Stomach smooth muscle (tissue), 2 donors: ENCODE data around the gene KAT6B.

Source experiments
- H3K27ac ChIP-seq: one replicate; pipeline ENCODE4 v1.7.0; 2013; ENCODE audit warnings: mild to moderate bottlenecking, low read length, inconsistent platforms
- H3K27me3 ChIP-seq, 2 donors: one replicate each; pipeline ENCODE4 v1.7.0; 2013; ENCODE audit warnings: low read length in 2 of 2; ENCODE audit not compliant: insufficient read depth in 2 of 2, control insufficient read depth in 1 of 2
- H3K36me3 ChIP-seq, 2 donors: one replicate each; pipeline ENCODE4 v1.7.0; 2013; ENCODE audit warnings: low read length in 2 of 2; ENCODE audit not compliant: control insufficient read depth in 2 of 2, insufficient read depth in 2 of 2
- H3K4me1 ChIP-seq: one replicate; pipeline ENCODE4 v1.7.0; 2013; ENCODE audit warnings: low read length; ENCODE audit not compliant: control insufficient read depth, insufficient read depth
- H3K4me3 ChIP-seq, 2 donors: one replicate each; pipeline ENCODE4 v1.7.0; 2013; ENCODE audit warnings: low read length in 2 of 2
- H3K9ac ChIP-seq, 2 donors: one replicate each; pipeline ENCODE4 v1.7.0; 2013; ENCODE audit warnings: low read length in 2 of 2, mild to moderate bottlenecking in 1 of 2
- H3K9me3 ChIP-seq, 2 donors: one replicate each; pipeline ENCODE4 v1.7.0; 2013; ENCODE audit warnings: low read length in 2 of 2; ENCODE audit not compliant: control insufficient read depth in 2 of 2
- donor health status: healthy.
- donor health status: Pancreatic carcinoma.

KAT6B gene

DNA sequence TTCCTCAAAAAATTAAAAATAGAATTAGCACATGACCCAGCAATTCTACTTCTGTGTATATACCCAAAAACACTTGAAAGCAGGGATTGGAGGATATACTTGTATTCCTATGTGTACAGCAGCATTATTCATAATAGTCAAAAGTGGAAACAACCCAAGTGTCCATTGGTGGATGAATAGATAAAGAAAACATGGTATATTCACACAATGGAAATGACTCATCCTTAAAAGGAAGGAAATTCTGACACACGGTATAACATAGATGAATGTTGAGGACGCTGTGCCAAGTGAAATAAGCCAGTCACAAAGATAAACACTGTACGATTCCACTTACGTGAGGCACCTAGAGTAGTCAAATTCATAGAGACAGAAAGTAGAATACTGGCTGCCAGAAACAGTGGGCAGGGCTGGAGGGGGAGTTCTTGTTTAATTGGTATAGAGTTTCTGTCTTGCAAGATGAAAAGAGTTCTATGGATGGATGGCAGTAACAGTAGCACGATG lies 26.6 kb upstream of the KAT6B start:
- Histone ChIP-seq H3K27ac (no peak overlapping the region), H3K4me3 (no peak overlapping the region), H3K36me3 (no peaks in the 10 kb centered on the region), H3K27me3 (no peaks in the 10 kb centered on the region), H3K9ac (no peak overlapping the region), H3K9me3 (no peaks in the 10 kb centered on the region), H3K4me1 (peaks cover 8% of the 10 kb centered on the region)

DNA sequence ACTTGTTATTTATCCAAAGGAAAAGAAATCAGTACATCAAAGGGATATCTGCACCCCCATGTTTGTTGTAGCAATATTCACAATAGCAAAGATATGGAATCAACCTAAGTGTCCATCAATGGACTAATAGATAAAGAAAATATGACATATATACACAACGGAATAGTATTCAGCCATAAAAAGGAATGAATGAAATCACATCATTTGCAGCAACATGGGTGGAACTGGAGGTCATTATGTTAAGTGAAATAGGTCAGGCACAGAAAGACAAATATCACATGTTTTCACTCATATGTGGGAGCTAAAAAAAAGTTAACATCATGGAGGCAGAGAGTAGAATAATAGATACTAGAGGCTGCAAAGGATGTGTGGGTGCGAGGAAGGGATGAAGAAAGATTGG lies 25.0 kb upstream of the KAT6B start:
- Histone ChIP-seq H3K27ac (no peak overlapping the region), H3K9me3 (no peaks in the 10 kb centered on the region), H3K4me1 (peaks cover 8% of the 10 kb centered on the region), H3K27me3 (no peaks in the 10 kb centered on the region), H3K9ac (no peak overlapping the region), H3K36me3 (no peaks in the 10 kb centered on the region), H3K4me3 (no peak overlapping the region)

DNA sequence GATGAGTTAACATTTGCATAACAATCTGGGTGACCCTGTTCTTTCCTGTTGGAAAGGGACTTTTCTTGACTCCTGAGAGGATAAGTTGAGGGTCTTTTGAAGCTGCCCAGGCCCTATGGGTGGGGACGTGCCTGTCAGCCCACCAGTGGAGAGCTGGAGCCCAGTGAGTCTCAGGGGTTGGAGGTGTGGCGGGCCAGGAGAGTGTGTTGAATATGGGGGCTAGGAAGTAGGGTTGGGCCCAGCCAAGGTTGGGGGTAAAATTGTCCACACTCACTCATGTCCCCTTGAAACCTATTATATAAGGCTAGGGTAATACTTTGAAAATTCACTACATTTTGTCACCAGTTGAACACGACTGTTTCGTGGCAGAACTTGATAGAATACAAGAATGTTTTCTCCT lies 17.9 kb upstream of the KAT6B start:
- no peak overlapping the region for H3K27ac ChIP-seq
- H3K27me3 ChIP-seq: no peaks in the 10 kb centered on the region
- peaks cover under 1% of the 10 kb centered on the region for H3K4me1 ChIP-seq
- H3K9ac ChIP-seq: no peak overlapping the region
- H3K36me3 ChIP-seq: no peaks in the 10 kb centered on the region
- no peaks in the 10 kb centered on the region for H3K9me3 ChIP-seq
- H3K4me3 ChIP-seq: no peak overlapping the region

DNA sequence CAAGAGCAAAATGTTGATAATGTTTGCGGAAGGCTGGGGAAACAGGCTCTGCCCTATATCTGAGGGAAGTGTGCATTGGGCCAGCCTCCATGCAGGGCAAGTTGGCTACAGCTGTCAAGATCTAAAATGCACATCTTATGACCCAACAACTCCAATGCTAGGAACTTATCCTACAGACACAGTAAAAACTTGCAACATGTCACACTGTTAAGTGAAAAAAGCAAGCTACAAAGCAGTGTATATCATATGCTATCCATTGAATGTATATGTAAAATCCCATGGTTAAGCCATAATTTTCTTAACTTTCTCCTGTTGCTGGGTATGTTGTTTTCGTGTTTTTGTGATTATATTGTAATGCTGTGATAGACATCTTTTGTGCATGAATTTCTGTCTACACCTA lies 16.3 kb upstream of the KAT6B start:
- Histone ChIP-seq H3K9me3 (no peaks in the 10 kb centered on the region), H3K4me1 (peaks cover 3% of the 10 kb centered on the region), H3K4me3 (no peak overlapping the region), H3K27me3 (no peaks in the 10 kb centered on the region), H3K36me3 (no peaks in the 10 kb centered on the region), H3K9ac (no peak overlapping the region), H3K27ac (no peak overlapping the region)

GRCh38 chr10:74813381-74814259 lies 12.8 kb upstream of the KAT6B start:
- Histone ChIP-seq H3K9me3 (peaks cover 0 to 3% of the 10 kb centered on the region in 2 donors), H3K4me1 (peaks cover 3% of the 10 kb centered on the region), H3K36me3 (no peaks in the 10 kb centered on the region), H3K9ac (no peak overlapping the region), H3K27me3 (no peaks in the 10 kb centered on the region), H3K4me3 (no peak overlapping the region), H3K27ac (no peak overlapping the region)

GRCh38 chr10:74814797-74815196 lies 11.6 kb upstream of the KAT6B start:
- no peak overlapping the region for H3K9ac ChIP-seq
- peaks cover 0 to 3% of the 10 kb centered on the region in 2 donors for H3K9me3 ChIP-seq
- no peaks in the 10 kb centered on the region for H3K27me3 ChIP-seq
- no peak overlapping the region for H3K27ac ChIP-seq
- no peaks in the 10 kb centered on the region for H3K36me3 ChIP-seq
- H3K4me1 ChIP-seq: peaks cover 3% of the 10 kb centered on the region
- H3K4me3 ChIP-seq: no peak overlapping the region

- no peak overlapping the region for H3K27ac ChIP-seq
- H3K4me3 ChIP-seq: no peak overlapping the region
- H3K9ac ChIP-seq: no peak overlapping the region
- peaks cover 0 to 3% of the 10 kb centered on the region in 2 donors for H3K9me3 ChIP-seq
- H3K36me3 ChIP-seq: no peaks in the 10 kb centered on the region
- no peaks in the 10 kb centered on the region for H3K27me3 ChIP-seq
- H3K4me1 ChIP-seq: peaks cover 7% of the 10 kb centered on the region
Measured at GRCh38 chr10:74816824-74817498, 9.4 kb upstream of the KAT6B start.

GRCh38 chr10:74821501-74821900 lies 4.9 kb upstream of the KAT6B start:
- Histone ChIP-seq H3K9me3 (peaks cover 0 to 3% of the 10 kb centered on the region in 2 donors), H3K27ac (no peak overlapping the region), H3K27me3 (no peaks in the 10 kb centered on the region), H3K9ac (no peak overlapping the region), H3K36me3 (no peaks in the 10 kb centered on the region), H3K4me1 (peaks cover 20% of the 10 kb centered on the region), H3K4me3 (no peak overlapping the region)

DNA sequence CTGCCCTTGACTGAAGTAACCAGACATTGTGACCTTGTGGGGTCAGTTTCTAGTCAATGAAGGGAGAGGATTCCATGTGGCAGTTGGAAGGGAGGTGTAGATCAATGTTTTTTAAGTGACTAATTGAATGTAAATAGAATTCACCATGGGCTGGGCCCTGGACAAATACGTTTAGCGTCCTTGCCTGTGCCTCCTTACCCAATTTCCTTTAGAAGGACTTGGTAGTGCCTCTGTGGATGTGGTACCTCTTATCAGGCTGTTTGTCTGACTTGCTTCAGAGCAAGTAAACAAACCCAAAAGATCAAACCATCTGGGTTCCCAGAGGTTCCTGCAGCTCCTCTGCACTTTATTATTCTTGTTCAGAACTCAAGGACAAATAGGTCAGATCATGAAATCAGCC lies 4.3 kb upstream of the KAT6B start:
- Histone ChIP-seq H3K4me3 (no peak overlapping the region), H3K9ac (no peak overlapping the region), H3K27me3 (no peaks in the 10 kb centered on the region), H3K9me3 (no peaks in the 10 kb centered on the region), H3K36me3 (no peaks in the 10 kb centered on the region), H3K27ac (peak overlapping the region; percentile 53), H3K4me1 (peaks cover 22% of the 10 kb centered on the region)

DNA sequence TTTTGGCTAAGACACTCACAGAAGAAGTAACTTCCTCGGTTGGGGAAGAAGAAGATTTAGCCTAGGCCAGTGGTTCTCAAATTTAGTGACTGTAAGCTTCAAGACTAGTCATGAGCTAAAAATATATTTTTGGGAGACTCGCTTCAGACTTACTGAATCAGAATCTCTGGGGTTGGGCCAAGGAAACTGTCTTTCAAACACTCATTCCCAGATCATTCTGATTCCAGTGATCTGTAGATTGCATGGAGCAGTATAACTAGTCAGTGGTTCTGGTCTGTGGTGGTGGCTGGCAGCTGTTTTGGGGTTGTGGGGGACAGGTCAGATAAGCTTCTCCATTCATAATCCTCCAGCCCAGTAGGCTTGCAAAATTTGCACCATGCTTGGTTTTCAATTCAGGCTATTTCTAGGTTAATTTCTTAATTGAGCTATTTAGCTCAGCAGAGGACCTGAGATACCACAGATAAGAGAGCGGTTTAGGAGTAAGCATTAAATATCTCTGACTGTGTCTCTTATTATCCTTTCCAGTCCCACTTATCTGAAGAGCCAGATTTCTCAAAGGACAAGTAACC lies 3.8 kb upstream of the KAT6B start:
- H3K4me3 ChIP-seq: no peak overlapping the region
- H3K9ac ChIP-seq: no peak overlapping the region
- H3K27me3 ChIP-seq: no peaks in the 10 kb centered on the region
- H3K27ac ChIP-seq: peak overlapping the region; percentile 53
- H3K9me3 ChIP-seq: no peaks in the 10 kb centered on the region
- H3K36me3 ChIP-seq: no peaks in the 10 kb centered on the region
- peaks cover 25% of the 10 kb centered on the region for H3K4me1 ChIP-seq
